Heart left ventricle (tissue), 16 donors: ENCODE data around the gene GPC3. TPM values are rescaled to one million over a fixed set of nuclear protein-coding genes. Genes with fewer than 3 reads are reported as not detected.
"Not testable (repeated sequence)": the region's sequence is repeated elsewhere in the genome, so short reads cannot be mapped to it uniquely, and the experiment has no call there.

Experiments
- ATAC-seq, 4 donors: fragments of 200-7000 bp; cut with Tn5 transposase; one replicate each; pipeline ENCODE4 v1.9.1; 2020 to 2022; ENCODE audit warnings: moderate library complexity in 4 of 4, mild to moderate bottlenecking in 3 of 4, moderate number of reproducible peaks in 1 of 4
- DNase-seq, 5 donors: peaks; one replicate each; pipeline ENCODE4 v3.0.0-alpha.2; 2020
- H3K27ac ChIP-seq, 12 donors: fragments of 200-600 bp; sonication (generic) in 4 of 12; one replicate each; pipeline versions ENCODE4 v1.5.0 to v1.8.0; 2016 to 2022; ENCODE audit warnings: mild to moderate bottlenecking in 2 of 12
- H3K27me3 ChIP-seq, 9 donors: fragments of 200-600 bp; sonication (generic) in 2 of 9; one replicate each; pipeline versions ENCODE4 v1.5.1 to v1.8.0; 2016 to 2022; ENCODE audit warnings: mild to moderate bottlenecking in 3 of 9
- H3K36me3 ChIP-seq, 9 donors: fragments of 200-600 bp; sonication (generic) in 2 of 9; one replicate each; pipeline versions ENCODE4 v1.5.0 to v1.8.0; 2018 to 2022; ENCODE audit warnings: mild to moderate bottlenecking in 2 of 9
- H3K4me1 ChIP-seq, 12 donors: fragments of 200-600 bp; sonication (generic) in 4 of 12; one replicate each; pipeline versions ENCODE4 v1.5.0 to v1.8.0; 2016 to 2022; ENCODE audit warnings: mild to moderate bottlenecking in 3 of 12
- H3K4me3 ChIP-seq, 12 donors: fragments of 200-600 bp; sonication (generic) in 4 of 12; one replicate each; pipeline versions ENCODE4 v1.5.0 to v1.8.0; 2017 to 2022; ENCODE audit warnings: mild to moderate bottlenecking in 9 of 12, moderate library complexity in 4 of 12
- H3K9me3 ChIP-seq, 12 donors: fragments of 200-600 bp; sonication (generic) in 4 of 12; one replicate each; pipeline versions ENCODE4 v1.5.0 to v1.8.0; 2016 to 2022; ENCODE audit warnings: mild to moderate bottlenecking in 1 of 12
- CTCF ChIP-seq, 12 donors: fragments of 200-600 bp; sonication (generic) in 4 of 12; IDR thresholded peaks; one replicate each; pipeline versions ENCODE4 v1.5.0 to v1.8.0; 2018 to 2022; ENCODE audit warnings: antibody characterized with exemption in 12 of 12, mild to moderate bottlenecking in 5 of 12
- POLR2A ChIP-seq, 2 donors: fragments of 450-650 bp; IDR thresholded peaks; one replicate each; pipeline ENCODE4 v1.6.1; 2017; ENCODE audit warnings: antibody characterized with exemption in 2 of 2, mild to moderate bottlenecking in 2 of 2, moderate library complexity in 2 of 2
- WGBS, 4 donors: extraction: QIAGEN DNeasy Blood & Tissue Kit in 2 of 4; methylation state at CpG; one replicate each; pipeline versions ENCODE4 v1.1.5 to v1.1.7; 2013 to 2018; 5-methylcytosine and 5-hydroxymethylcytosine counted together
- intact Hi-C, 10 donors: fragments of 100-400 bp; cut with DNase I; formaldehyde crosslinking; loops; one replicate each; pipeline versions ENCODE4 v1.11.1 to v1.14.2; 2022
- polyA plus RNA-seq, 2 donors: library from polyadenylated mRNA; stranded (reverse); fragments of 200-250 nt; gene quantifications; one replicate each; pipeline ENCODE4 v1.2.3, GENCODE V29; 2013
- total RNA-seq, 9 donors: library from RNA; depleted of rRNA in 2 of 9; stranded (reverse); fragments of >200 nt in 2 of 9; fragmentation: NEBNext Ultra II Directional in 3 of 9; extraction: Animal tissue kit (Norgen Biotek cat#: 25700) in 3 of 9; gene quantifications; one replicate each; pipeline versions ENCODE4 v1.1.0 to v1.2.4, GENCODE V29; 2016 to 2023
- donor health status: ischemic (EF 13 %, LVEDD 7.1; RV severe dilation, severe dysfunction).
- donor health status: healthy with polysubstance abuse.
- donor health status: DM: no; HTN: yes; CAD: no.
- donor health status: DM: no; HTN: no; CAD: no.
- donor health status: ischemic (EF 25% LVEDD 6.9; RV normal size, moderate dysfunction).
- donor health status: ischemic (EF 25% LVEDD 5.7; RV mildly dilated, moderate dysfunction).
- donor health status: healthy.
- donor health status: DM: yes; HTN: yes; CAD: no.
- donor health status: ischemic (EF 35%, LVEDD 5.7; RV mildly dilated, moderate dysfunction).
- donor health status: nonischemic (EF 11% LVEDD 7.7; RV severe dilation, severe dysfunction).
- donor health status: DM: yes; HTN: yes; CAD: no.
- donor health status: PGD.
- donor health status: ischemic (EF 29% LVEDD 5.4; RV normal size, mild dysfunction).
- donor health status: nonischemic (EF 23%, LVEDD 6.1; RV moderate dilation, normal function).

The GPC3 gene
- total and polyA plus RNA-seq, 11 donors: 0.19 to 16.9 (median 2.8) TPM

GRCh38 chrX:133994576-133994975 is 9.2 kb upstream of the GPC3 start:
- Histone ChIP-seq H3K4me1 (no peaks in the 10 kb centered on the region), H3K27me3 (peaks cover 0 to 34% (median 0%) of the 10 kb centered on the region in 9 donors), H3K9me3 (no peaks in the 10 kb centered on the region), H3K36me3 (no peaks in the 10 kb centered on the region), H3K4me3 (no peak overlapping the region), H3K27ac (no peak overlapping the region)
- ATAC-seq (no peak), DNase-seq (no peak)
- 62 to 87% (median 79%) methylated on average over 2 of the region's 2 CpGs for WGBS, 4 donors
- TF ChIP-seq CTCF (IDR thresholded peaks at IDR 0.05) (no peak), POLR2A (IDR thresholded peaks at IDR 0.05) (no peak)
- intact Hi-C loops: no loop called here

- Histone ChIP-seq H3K4me1 (no peaks in the 10 kb centered on the region), H3K27ac (no peak overlapping the region), H3K36me3 (no peaks in the 10 kb centered on the region), H3K9me3 (no peaks in the 10 kb centered on the region), H3K4me3 (no peak overlapping the region), H3K27me3 (peaks cover 0 to 37% (median 0%) of the 10 kb centered on the region in 9 donors)
- 48 to 69% (median 69%) methylated on average over 4 of the region's 4 CpGs for WGBS, 4 donors
- DNase-seq: no peak
- no peak for ATAC-seq
- intact Hi-C loops: no loop called here
- no peak for TF ChIP-seq POLR2A (IDR thresholded peaks at IDR 0.05)
- no peak for TF ChIP-seq CTCF (IDR thresholded peaks at IDR 0.05)
Observed at GRCh38 chrX:133992882-133993281, 7.5 kb upstream of the GPC3 start.

- Histone ChIP-seq H3K27me3 (peaks cover 0 to 38% (median 0%) of the 10 kb centered on the region in 9 donors), H3K4me1 (no peaks in the 10 kb centered on the region), H3K27ac (no peak overlapping the region), H3K36me3 (no peaks in the 10 kb centered on the region), H3K9me3 (no peaks in the 10 kb centered on the region), H3K4me3 (no peak overlapping the region)
- intact Hi-C loops: no loop called here
- WGBS, 4 donors: 61 to 88% (median 72%) methylated on average over 5 of the region's 5 CpGs
- no peak for ATAC-seq
- no peak for TF ChIP-seq CTCF (IDR thresholded peaks at IDR 0.05)
- TF ChIP-seq POLR2A (IDR thresholded peaks at IDR 0.05): no peak
- DNase-seq: no peak
Observed at GRCh38 chrX:133991814-133992213, 6.4 kb upstream of the GPC3 start.

- ATAC-seq, intact Hi-C loops, H3K9me3 ChIP-seq, H3K4me3 ChIP-seq, DNase-seq, H3K4me1 ChIP-seq, H3K36me3 ChIP-seq, H3K27ac ChIP-seq: not testable (repeated sequence)
- WGBS, 4 donors: 76 to 92% (median 87%) methylated on average over 3 of the region's 3 CpGs
- H3K27me3 ChIP-seq: peaks cover 0 to 41% (median 0%) of the 10 kb centered on the region in 9 donors
Observed at GRCh38 chrX:133991057-133991456, 5.7 kb upstream of the GPC3 start.

GRCh38 chrX:133989993-133990392 is 4.6 kb upstream of the GPC3 start:
- no peak for DNase-seq
- peaks cover 0 to 3% (median 0%) of the 10 kb centered on the region in 12 donors for H3K4me1 ChIP-seq
- no peak overlapping the region for H3K27ac ChIP-seq
- TF ChIP-seq CTCF (IDR thresholded peaks at IDR 0.05) (no peak), POLR2A (IDR thresholded peaks at IDR 0.05) (no peak)
- H3K36me3 ChIP-seq: no peaks in the 10 kb centered on the region
- peaks cover 0 to 43% (median under 1%) of the 10 kb centered on the region in 9 donors for H3K27me3 ChIP-seq
- WGBS, 4 donors: 47 to 92% (median 81%) methylated on average over 1 of the region's 1 CpG
- ATAC-seq: no peak
- no peak overlapping the region for H3K4me3 ChIP-seq
- no peaks in the 10 kb centered on the region for H3K9me3 ChIP-seq
- intact Hi-C loops: no loop called here
